Tibial artery (tissue), 4 donors: ENCODE measurements around the gene ETV5.

Experiments
- DNase-seq, 2 donors: peaks; one replicate each; pipeline ENCODE4 v3.0.0-alpha.2; 2019
- H3K27ac ChIP-seq, 2 donors: fragments of 200-600 bp; sonication (generic) in 1 of 2; 1 replicate in 1 of 2; 2 replicates in 1 of 2; pipeline ENCODE4 v1.5.1; 2018 to 2019; ENCODE audit warnings: mild to moderate bottlenecking in 1 of 2
- H3K27me3 ChIP-seq, 2 donors: fragments of 200-600 bp; sonication (generic) in 1 of 2; one replicate each; pipeline versions ENCODE4 v1.5.1 to v1.6.0; 2016 to 2019
- H3K36me3 ChIP-seq, 3 donors: fragments of 200-600 bp; sonication (generic) in 2 of 3; one replicate each; pipeline ENCODE4 v1.5.1; 2016 to 2019; ENCODE audit warnings: mild to moderate bottlenecking in 2 of 3
- H3K4me1 ChIP-seq, 4 donors: fragments of 200-600 bp; sonication (generic) in 2 of 4; 1 replicate in 3 of 4; 2 replicates in 1 of 4; pipeline ENCODE4 v1.5.1; 2016 to 2019
- H3K4me3 ChIP-seq, 2 donors: fragments of 200-600 bp; sonication (generic) in 1 of 2; 1 replicate in 1 of 2; 2 replicates in 1 of 2; pipeline ENCODE4 v1.5.1; 2018 to 2019; ENCODE audit warnings: mild to moderate bottlenecking in 2 of 2
- H3K9me3 ChIP-seq, 3 donors: fragments of 200-600 bp; sonication (generic) in 1 of 3; one replicate each; pipeline ENCODE4 v1.5.1; 2016 to 2019
- CTCF ChIP-seq, 2 experiments: fragments of 200-600 bp in 1 of 2; fragments of 450-650 bp in 1 of 2; IDR thresholded peaks; one replicate each; pipeline ENCODE4 v1.5.1; 2017 to 2019; ENCODE audit warnings: antibody characterized with exemption in 2 of 2, mild to moderate bottlenecking in 1 of 2, moderate library complexity in 1 of 2
- intact Hi-C: fragments of 100-400 bp; cut with DNase I; formaldehyde crosslinking; loops from one replicate; pipeline ENCODE4 v1.15.0; 2023; ENCODE audit warnings: low total_unique reads

The ETV5 gene

GRCh38 chr3:186054792-186055352, 54.0 kb downstream of the ETV5 start:
- H3K9me3 ChIP-seq, result no peaks in the 10 kb centered on the region
- H3K4me1 ChIP-seq, result no peaks in the 10 kb centered on the region
- H3K27ac ChIP-seq, result no peak overlapping the region
- intact Hi-C loops, result no loop called here
- no peaks in the 10 kb centered on the region for H3K27me3 ChIP-seq
- peaks cover 23 to 65% (median 50%) of the 10 kb centered on the region in 3 donors for H3K36me3 ChIP-seq
- H3K4me3 ChIP-seq, result no peak overlapping the region
- no peak for DNase-seq
- no peak for TF ChIP-seq CTCF (IDR thresholded peaks at IDR 0.05)

- H3K36me3 ChIP-seq, result peaks cover 30 to 64% (median 55%) of the 10 kb centered on the region in 3 donors
- no peak for TF ChIP-seq CTCF (IDR thresholded peaks at IDR 0.05)
- no peak overlapping the region for H3K4me3 ChIP-seq
- no peak for DNase-seq
- intact Hi-C loops, result no loop called here
- H3K27ac ChIP-seq, result no peak overlapping the region
- no peaks in the 10 kb centered on the region for H3K27me3 ChIP-seq
- no peaks in the 10 kb centered on the region for H3K4me1 ChIP-seq
- no peaks in the 10 kb centered on the region for H3K9me3 ChIP-seq
These were observed 54.7 kb downstream of the ETV5 start for GRCh38 chr3:186053954-186054791.

- no peak for TF ChIP-seq CTCF (IDR thresholded peaks at IDR 0.05)
- no peak overlapping the region for H3K4me3 ChIP-seq
- no peak overlapping the region for H3K27ac ChIP-seq
- no peaks in the 10 kb centered on the region for H3K4me1 ChIP-seq
- DNase-seq, result no peak
- H3K9me3 ChIP-seq, result no peaks in the 10 kb centered on the region
- H3K36me3 ChIP-seq, result peaks cover 47 to 70% (median 63%) of the 10 kb centered on the region in 3 donors
- no peaks in the 10 kb centered on the region for H3K27me3 ChIP-seq
- intact Hi-C loops, result no loop called here
These were observed 56.6 kb downstream of the ETV5 start for GRCh38 chr3:186052096-186052840.

- Histone ChIP-seq H3K27me3 (no peaks in the 10 kb centered on the region), H3K36me3 (peaks cover 40 to 47% (median 47%) of the 10 kb centered on the region in 3 donors), H3K9me3 (no peaks in the 10 kb centered on the region), H3K27ac (no peak overlapping the region), H3K4me1 (no peaks in the 10 kb centered on the region), H3K4me3 (no peak overlapping the region)
- TF ChIP-seq CTCF (IDR thresholded peaks at IDR 0.05), result no peak
- DNase-seq, result no peak
- intact Hi-C loops, result no loop called here
These were observed 59.9 kb downstream of the ETV5 start for GRCh38 chr3:186049001-186049400.

GRCh38 chr3:186048119-186048518, 60.8 kb downstream of the ETV5 start:
- Histone ChIP-seq H3K36me3 (peaks cover 39 to 47% (median 46%) of the 10 kb centered on the region in 3 donors), H3K27me3 (no peaks in the 10 kb centered on the region), H3K27ac (no peak overlapping the region), H3K4me1 (no peaks in the 10 kb centered on the region), H3K9me3 (no peaks in the 10 kb centered on the region), H3K4me3 (no peak overlapping the region)
- no peak for TF ChIP-seq CTCF (IDR thresholded peaks at IDR 0.05)
- no peak for DNase-seq
- intact Hi-C loops, result no loop called here
